ENCODE data around the gene VSNL1.

VSNL1 gene

GRCh38 chr2:17521621-17522020 is 18.9 kb upstream of the VSNL1 start:
- H4K20me1 ChIP-seq = no peaks in the 10 kb centered on the region
- H3K4me2 ChIP-seq = no peak overlapping the region
- H3K9me3 ChIP-seq = no peaks in the 10 kb centered on the region
- no peak overlapping the region for H3K9ac ChIP-seq
- peaks cover 6% of the 10 kb centered on the region for H3K4me1 ChIP-seq
- H3K27me3 ChIP-seq = no peaks in the 10 kb centered on the region
- H3K4me3 ChIP-seq = no peak overlapping the region
- TF ChIP-seq Cebpa-rat (IDR thresholded peaks at IDR 0.05) = no peak
- no peak overlapping the region for H3K27ac ChIP-seq
- no peaks in the 10 kb centered on the region for H3K36me3 ChIP-seq

GRCh38 chr2:17522303-17522702 is 18.2 kb upstream of the VSNL1 start:
- Histone ChIP-seq H3K27ac (no peak overlapping the region), H3K9ac (no peak overlapping the region), H3K36me3 (no peaks in the 10 kb centered on the region), H3K9me3 (no peaks in the 10 kb centered on the region), H3K4me2 (no peak overlapping the region), H3K27me3 (no peaks in the 10 kb centered on the region), H3K4me1 (peaks cover 6% of the 10 kb centered on the region), H4K20me1 (no peaks in the 10 kb centered on the region), H3K4me3 (no peak overlapping the region)
- TF ChIP-seq Cebpa-rat (IDR thresholded peaks at IDR 0.05) = no peak

GRCh38 chr2:17529771-17530170 is 10.7 kb upstream of the VSNL1 start:
- Histone ChIP-seq H4K20me1 (no peaks in the 10 kb centered on the region), H3K27ac (no peak overlapping the region), H3K4me3 (no peak overlapping the region), H3K9ac (no peak overlapping the region), H3K36me3 (no peaks in the 10 kb centered on the region), H3K4me1 (no peaks in the 10 kb centered on the region), H3K27me3 (no peaks in the 10 kb centered on the region), H3K4me2 (no peak overlapping the region), H3K9me3 (no peaks in the 10 kb centered on the region)
- TF ChIP-seq Cebpa-rat (IDR thresholded peaks at IDR 0.05) = no peak

GRCh38 chr2:17533546-17533945 is 7.0 kb upstream of the VSNL1 start:
- Histone ChIP-seq H3K4me1 (no peaks in the 10 kb centered on the region), H3K27me3 (no peaks in the 10 kb centered on the region), H3K27ac (no peak overlapping the region), H3K9ac (no peak overlapping the region), H3K36me3 (no peaks in the 10 kb centered on the region), H3K4me2 (no peak overlapping the region), H4K20me1 (no peaks in the 10 kb centered on the region), H3K9me3 (peaks cover 2% of the 10 kb centered on the region), H3K4me3 (no peak overlapping the region)
- TF ChIP-seq Cebpa-rat (IDR thresholded peaks at IDR 0.05) = no peak

- H3K9me3 ChIP-seq = peaks cover 23% of the 10 kb centered on the region
- no peaks in the 10 kb centered on the region for H4K20me1 ChIP-seq
- H3K4me3 ChIP-seq = no peak overlapping the region
- no peak overlapping the region for H3K27ac ChIP-seq
- TF ChIP-seq Cebpa-rat (IDR thresholded peaks at IDR 0.05) = no peak
- H3K36me3 ChIP-seq = no peaks in the 10 kb centered on the region
- H3K9ac ChIP-seq = no peak overlapping the region
- H3K4me1 ChIP-seq = no peaks in the 10 kb centered on the region
- H3K27me3 ChIP-seq = no peaks in the 10 kb centered on the region
- H3K4me2 ChIP-seq = no peak overlapping the region
Observed at GRCh38 chr2:17536416-17536815, 4.1 kb upstream of the VSNL1 start.

GRCh38 chr2:17538022-17538843 is 2.3 kb upstream of the VSNL1 start:
- no peak for TF ChIP-seq Cebpa-rat (IDR thresholded peaks at IDR 0.05)
- peaks cover 23% of the 10 kb centered on the region for H3K9me3 ChIP-seq
- H3K4me2 ChIP-seq = no peak overlapping the region
- H3K27me3 ChIP-seq = no peaks in the 10 kb centered on the region
- H3K27ac ChIP-seq = no peak overlapping the region
- no peak overlapping the region for H3K4me3 ChIP-seq
- no peaks in the 10 kb centered on the region for H4K20me1 ChIP-seq
- no peak overlapping the region for H3K9ac ChIP-seq
- H3K4me1 ChIP-seq = no peaks in the 10 kb centered on the region
- no peaks in the 10 kb centered on the region for H3K36me3 ChIP-seq

GRCh38 chr2:17538844-17539554 is 1.5 kb upstream of the VSNL1 start:
- Histone ChIP-seq H3K27me3 (no peaks in the 10 kb centered on the region), H4K20me1 (no peaks in the 10 kb centered on the region), H3K4me3 (no peak overlapping the region), H3K36me3 (no peaks in the 10 kb centered on the region), H3K9me3 (peaks cover 23% of the 10 kb centered on the region), H3K4me1 (no peaks in the 10 kb centered on the region), H3K27ac (no peak overlapping the region), H3K9ac (no peak overlapping the region), H3K4me2 (no peak overlapping the region)
- TF ChIP-seq Cebpa-rat (IDR thresholded peaks at IDR 0.05) = no peak

GRCh38 chr2:17539611-17540092 is 844 bp upstream of the VSNL1 start:
- Histone ChIP-seq H3K36me3 (no peaks in the 10 kb centered on the region), H3K27ac (no peak overlapping the region), H4K20me1 (no peaks in the 10 kb centered on the region), H3K9me3 (peaks cover 23% of the 10 kb centered on the region), H3K4me2 (no peak overlapping the region), H3K27me3 (no peaks in the 10 kb centered on the region), H3K4me1 (no peaks in the 10 kb centered on the region), H3K4me3 (no peak overlapping the region), H3K9ac (no peak overlapping the region)
- TF ChIP-seq Cebpa-rat (IDR thresholded peaks at IDR 0.05) = no peak

GRCh38 chr2:17540813-17541530 is 476 bp downstream of the VSNL1 start:
- H3K4me3 ChIP-seq = no peak overlapping the region
- no peak overlapping the region for H3K27ac ChIP-seq
- peaks cover 23% of the 10 kb centered on the region for H3K9me3 ChIP-seq
- no peaks in the 10 kb centered on the region for H3K4me1 ChIP-seq
- H4K20me1 ChIP-seq = no peaks in the 10 kb centered on the region
- no peak overlapping the region for H3K4me2 ChIP-seq
- no peaks in the 10 kb centered on the region for H3K27me3 ChIP-seq
- no peaks in the 10 kb centered on the region for H3K36me3 ChIP-seq
- no peak for TF ChIP-seq Cebpa-rat (IDR thresholded peaks at IDR 0.05)
- no peak overlapping the region for H3K9ac ChIP-seq

- Histone ChIP-seq H3K4me3 (no peak overlapping the region), H3K9me3 (peaks cover 23% of the 10 kb centered on the region), H3K36me3 (no peaks in the 10 kb centered on the region), H3K27me3 (no peaks in the 10 kb centered on the region), H4K20me1 (no peaks in the 10 kb centered on the region), H3K27ac (no peak overlapping the region), H3K4me1 (no peaks in the 10 kb centered on the region), H3K4me2 (no peak overlapping the region), H3K9ac (no peak overlapping the region)
- TF ChIP-seq Cebpa-rat (IDR thresholded peaks at IDR 0.05) = no peak
Observed at GRCh38 chr2:17541531-17541950, 1.0 kb downstream of the VSNL1 start.

All from BLaER1 (cell line).